Caco-2 (cell line): Measurements from ENCODE around the gene NUP62. TPM values are rescaled to one million over a fixed set of nuclear protein-coding genes. Genes with fewer than 3 reads are reported as not detected.

Source experiments
- BruUV-seq: library from RNA; stranded (reverse); fragments of 400-500 nt; replicated peaks from 2 replicates; lab custom pipeline; 2021; lab: Mats Ljungman, UMichigan
- CTCF ChIA-PET: fragments of 300-600 bp; sonication (Branson Sonifier 250); formaldehyde crosslinking; loops from one replicate; lab custom pipeline; 2022; ENCODE audit warnings: antibody characterized with exemption; lab: Charles Lee
- POLR2A ChIA-PET: fragments of 300-600 bp; sonication (Branson Sonifier 250); formaldehyde crosslinking; loops from one replicate; lab custom pipeline; 2022; ENCODE audit warnings: antibody characterized with exemption; lab: Charles Lee
- DNase-seq, 2 experiments: peaks; one replicate each; pipeline versions ENCODE4 v3.0.0 to v3.0.0-alpha.2; 2020 to 2022
- H3K27me3 ChIP-seq: replicated peaks from 2 replicates; pipeline ENCODE4 v1.6.0; 2011; ENCODE audit warnings: low read length; ENCODE audit not compliant: control insufficient read depth, insufficient read depth
- H3K36me3 ChIP-seq: 2 replicates; pipeline ENCODE4 v1.5.1; 2011; ENCODE audit warnings: low read length; ENCODE audit not compliant: control insufficient read depth, insufficient read depth
- H3K4me1 ChIP-seq: fragments of 250-450 bp; sonication (Bioruptor Pico); 2 replicates; pipeline ENCODE4 v1.5.1; 2020; ENCODE audit warnings: mild to moderate bottlenecking
- H3K4me3 ChIP-seq: 2 replicates; pipeline ENCODE4 v1.5.1; 2011; ENCODE audit warnings: low read depth, mild to moderate bottlenecking, control low read depth, low read length
- H3K9me3 ChIP-seq: fragments of 250-450 bp; sonication (Bioruptor Pico); 2 replicates; pipeline ENCODE4 v1.5.1; 2020; ENCODE audit warnings: mild to moderate bottlenecking, moderate library complexity
- H3K27ac Mint-ChIP-seq: one replicate; pipeline ENCODE4 v1.8.0; 2022; ENCODE audit warnings: mixed read lengths; ENCODE audit not compliant: unreplicated experiment
- H3K27me3 Mint-ChIP-seq: one replicate; pipeline ENCODE4 v1.8.0; 2022; ENCODE audit warnings: mixed read lengths; ENCODE audit not compliant: insufficient read depth, unreplicated experiment
- H3K36me3 Mint-ChIP-seq: one replicate; pipeline ENCODE4 v1.8.0; 2022; ENCODE audit warnings: mild to moderate bottlenecking, mixed read lengths; ENCODE audit not compliant: insufficient read depth, unreplicated experiment
- H3K4me1 Mint-ChIP-seq: one replicate; pipeline ENCODE4 v1.8.0; 2022; ENCODE audit warnings: low read depth, mixed read lengths; ENCODE audit not compliant: unreplicated experiment
- H3K4me3 Mint-ChIP-seq: one replicate; pipeline ENCODE4 v1.8.0; 2022; ENCODE audit warnings: mild to moderate bottlenecking, moderate library complexity, mixed read lengths; ENCODE audit not compliant: unreplicated experiment
- H3K9me3 Mint-ChIP-seq: one replicate; pipeline ENCODE4 v1.8.0; 2022; ENCODE audit warnings: mixed read lengths; ENCODE audit not compliant: unreplicated experiment
- intact Hi-C: fragments of 100-400 bp; cut with micrococcal nuclease; formaldehyde crosslinking; loops from one replicate; pipeline ENCODE4 v1.10.0; 2022; ENCODE audit not compliant: unreplicated experiment
- total RNA-seq: library from RNA; stranded (reverse); gene quantifications from 2 replicates; pipeline ENCODE4 v1.2.3, GENCODE V29; 2022
- TF ChIP-seq, protein P1 (sequence below), 2 experiments: fragments of 200-600 bp in 1 of 2; IDR thresholded peaks; 1 replicate in 1 of 2; 2 replicates in 1 of 2; pipeline versions ENCODE4 v1.5.1 to v1.8.0; 2011 to 2022; ENCODE audit warnings: antibody characterized with exemption in 1 of 2, control low read depth in 1 of 2, inconsistent platforms in 1 of 2, low read depth in 1 of 2, low read length in 1 of 2, mild to moderate bottlenecking in 1 of 2, moderate library complexity in 1 of 2; ENCODE audit not compliant: insufficient read depth in 1 of 2, severe bottlenecking in 1 of 2, unreplicated experiment in 1 of 2

NUP62 gene
- total RNA-seq, 1 experiment from 2014 or later, result 116 TPM

DNA sequence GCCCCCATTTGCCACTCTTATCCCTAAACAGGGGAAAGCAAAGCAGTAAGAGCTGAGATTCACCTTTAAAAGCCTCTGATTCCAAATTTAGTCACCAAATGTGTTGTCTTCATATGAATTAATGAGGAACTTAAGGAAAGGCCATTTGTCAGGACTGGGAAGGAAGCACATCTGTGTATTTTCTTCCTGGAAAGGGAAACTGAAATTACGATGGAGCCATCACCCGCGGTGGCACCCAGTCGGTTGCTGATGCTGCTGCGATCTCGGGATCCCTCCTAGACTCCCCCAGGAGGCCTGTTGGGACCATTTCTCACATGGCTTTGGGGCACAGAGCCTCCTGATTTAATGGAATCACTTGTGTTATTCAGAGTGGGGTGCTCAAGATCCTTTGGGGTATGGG, 25.2 kb downstream of the NUP62 start:
- H3K9me3 Mint-ChIP-seq, result no peaks in the 10 kb centered on the region
- H3K27ac Mint-ChIP-seq, result no peak overlapping the region
- BruUV-seq, result no TSS peak
- ChIA-PET CTCF (no interaction called here), POLR2A (no interaction called here)
- intact Hi-C loops, result loop anchor here (2.0 kb wide), 1 partner anchor 13 kb away; no protein-coding TSS in a partner anchor
- Histone ChIP-seq H3K27me3 (no peaks in the 10 kb centered on the region), H3K36me3 (peaks cover 3% of the 10 kb centered on the region; the same call in 1 of the 2 replicates), H3K4me1 (no peaks in the 10 kb centered on the region), H3K9me3 (no peaks in the 10 kb centered on the region), H3K4me3 (no peak overlapping the region)
- H3K36me3 Mint-ChIP-seq, result peaks cover 39% of the 10 kb centered on the region
- no peak for DNase-seq
- H3K4me1 Mint-ChIP-seq, result no peaks in the 10 kb centered on the region
- no peaks in the 10 kb centered on the region for H3K27me3 Mint-ChIP-seq
- H3K4me3 Mint-ChIP-seq, result no peak overlapping the region
- TF ChIP-seq, protein P1, sequence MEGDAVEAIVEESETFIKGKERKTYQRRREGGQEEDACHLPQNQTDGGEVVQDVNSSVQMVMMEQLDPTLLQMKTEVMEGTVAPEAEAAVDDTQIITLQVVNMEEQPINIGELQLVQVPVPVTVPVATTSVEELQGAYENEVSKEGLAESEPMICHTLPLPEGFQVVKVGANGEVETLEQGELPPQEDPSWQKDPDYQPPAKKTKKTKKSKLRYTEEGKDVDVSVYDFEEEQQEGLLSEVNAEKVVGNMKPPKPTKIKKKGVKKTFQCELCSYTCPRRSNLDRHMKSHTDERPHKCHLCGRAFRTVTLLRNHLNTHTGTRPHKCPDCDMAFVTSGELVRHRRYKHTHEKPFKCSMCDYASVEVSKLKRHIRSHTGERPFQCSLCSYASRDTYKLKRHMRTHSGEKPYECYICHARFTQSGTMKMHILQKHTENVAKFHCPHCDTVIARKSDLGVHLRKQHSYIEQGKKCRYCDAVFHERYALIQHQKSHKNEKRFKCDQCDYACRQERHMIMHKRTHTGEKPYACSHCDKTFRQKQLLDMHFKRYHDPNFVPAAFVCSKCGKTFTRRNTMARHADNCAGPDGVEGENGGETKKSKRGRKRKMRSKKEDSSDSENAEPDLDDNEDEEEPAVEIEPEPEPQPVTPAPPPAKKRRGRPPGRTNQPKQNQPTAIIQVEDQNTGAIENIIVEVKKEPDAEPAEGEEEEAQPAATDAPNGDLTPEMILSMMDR (IDR thresholded peaks at IDR 0.05; ENCODE audit: insufficient read depth in 1 of 2, low read depth in 1 of 2, low read length in 1 of 2, severe bottlenecking in 1 of 2, unreplicated experiment in 1 of 2), result no peak

DNA sequence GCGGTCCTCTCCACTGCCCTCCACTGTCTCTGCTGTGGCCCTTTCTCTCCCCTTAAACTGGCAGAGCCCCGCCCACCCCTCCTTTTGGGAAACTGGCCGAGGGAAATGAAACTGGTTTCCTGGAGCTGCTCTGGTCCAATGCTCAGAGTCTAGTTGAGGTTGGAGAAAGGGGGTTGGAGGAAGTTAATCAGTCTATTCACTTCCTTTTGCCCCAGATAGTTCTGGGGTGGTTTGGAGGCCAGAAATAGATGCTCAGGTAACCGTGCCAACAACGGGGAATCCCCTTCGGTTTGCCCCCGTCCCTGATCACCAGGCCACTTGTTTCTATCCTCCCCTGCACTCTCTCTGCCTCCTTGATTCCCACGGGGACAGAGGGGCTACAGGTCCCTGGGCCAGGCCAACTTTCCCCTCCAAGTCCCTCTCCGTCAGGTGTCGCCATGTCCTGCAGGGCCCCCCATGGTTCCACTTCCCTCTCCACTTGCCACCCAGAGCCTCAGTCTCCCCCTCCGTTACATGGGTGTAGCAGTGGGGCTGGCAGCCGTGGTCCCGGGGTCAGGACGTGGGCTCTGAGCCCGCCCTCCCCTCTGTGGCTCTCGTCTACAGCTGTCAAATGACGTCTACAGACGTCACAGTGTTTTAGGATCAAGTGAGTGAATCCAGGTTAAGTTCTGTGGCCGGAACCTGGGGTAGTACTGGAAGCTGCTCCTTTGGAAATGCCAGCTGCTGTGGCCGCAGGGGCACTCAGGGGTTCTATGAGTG, 32.3 kb downstream of the NUP62 start, which contains the start of gene IL4I1:
TSS of gene IL4I1 (minus strand) at position 25 of the 759 bp plus-strand sequence. CDS start 727 bp downstream, outside the sequence.
- H3K4me3 Mint-ChIP-seq, result no peak within 1 kb of the TSS
- intact Hi-C loops, result no loop called here
- TF ChIP-seq, protein P1 (IDR thresholded peaks at IDR 0.05; ENCODE audit: insufficient read depth in 1 of 2, low read depth in 1 of 2, low read length in 1 of 2, severe bottlenecking in 1 of 2, unreplicated experiment in 1 of 2), result no peak
- Histone ChIP-seq H3K9me3 (no peaks in the 10 kb centered on the region), H3K36me3 (no peaks in the 10 kb centered on the region), H3K4me3 (no peak within 1 kb of the TSS), H3K27me3 (no peaks in the 10 kb centered on the region), H3K4me1 (no peaks in the 10 kb centered on the region)
- no TSS peak for BruUV-seq
- no peaks in the 10 kb centered on the region for H3K4me1 Mint-ChIP-seq
- ChIA-PET CTCF (no interaction called here), POLR2A (no interaction called here)
- no peak within 1 kb of the TSS for H3K27ac Mint-ChIP-seq
- peaks cover 3% of the 10 kb centered on the region for H3K27me3 Mint-ChIP-seq
- no peaks in the 10 kb centered on the region for H3K9me3 Mint-ChIP-seq
- peaks cover 6% of the 10 kb centered on the region for H3K36me3 Mint-ChIP-seq
- no peak for DNase-seq

DNA sequence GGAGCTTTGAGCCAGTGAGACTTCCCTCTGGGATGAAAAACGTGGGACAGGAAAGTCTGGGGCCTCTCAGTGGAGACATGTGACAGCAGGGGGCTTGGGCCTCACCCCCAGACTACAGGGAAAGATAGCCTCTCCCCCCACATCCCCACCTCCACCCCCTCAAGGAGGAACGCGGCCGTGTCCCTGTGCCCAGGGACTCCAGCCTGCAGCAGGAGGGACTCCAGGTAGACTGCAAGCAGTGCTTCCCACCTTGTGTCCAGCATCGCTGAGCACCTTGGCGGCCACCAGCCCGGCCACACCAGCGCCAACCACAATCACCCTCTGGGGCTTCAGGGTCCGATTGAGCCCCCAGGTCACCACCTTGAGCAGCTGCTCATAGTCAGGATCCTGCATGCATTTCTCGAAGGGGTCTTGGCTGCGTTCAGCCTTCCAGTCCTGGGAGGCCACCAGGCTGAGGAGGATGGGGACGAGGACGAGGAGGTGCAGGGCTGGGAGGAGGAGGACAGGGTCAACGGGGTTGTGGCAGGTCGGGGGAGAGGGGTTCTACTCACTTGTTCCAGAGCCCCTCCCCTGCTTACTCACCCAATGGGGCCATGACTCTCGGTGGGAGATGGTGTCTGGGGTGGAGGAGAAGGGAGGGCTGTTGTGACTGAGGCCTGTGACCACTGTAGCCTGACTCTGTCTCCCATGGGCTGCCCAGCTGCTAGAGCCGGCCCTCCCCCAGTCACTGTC, 33.6 kb downstream of the NUP62 start:
- no peaks in the 10 kb centered on the region for H3K4me1 ChIP-seq
- no peaks in the 10 kb centered on the region for H3K36me3 ChIP-seq
- TF ChIP-seq, protein P1 (IDR thresholded peaks at IDR 0.05; ENCODE audit: insufficient read depth in 1 of 2, low read depth in 1 of 2, low read length in 1 of 2, severe bottlenecking in 1 of 2, unreplicated experiment in 1 of 2), result no peak
- no peak overlapping the region for H3K4me3 Mint-ChIP-seq
- H3K27me3 Mint-ChIP-seq, result peaks cover 3% of the 10 kb centered on the region
- H3K9me3 ChIP-seq, result no peaks in the 10 kb centered on the region
- no peaks in the 10 kb centered on the region for H3K27me3 ChIP-seq
- no peaks in the 10 kb centered on the region for H3K9me3 Mint-ChIP-seq
- no peak overlapping the region for H3K27ac Mint-ChIP-seq
- H3K36me3 Mint-ChIP-seq, result peaks cover 11% of the 10 kb centered on the region
- no peak overlapping the region for H3K4me3 ChIP-seq
- ChIA-PET CTCF (no interaction called here), POLR2A (no interaction called here)
- H3K4me1 Mint-ChIP-seq, result no peaks in the 10 kb centered on the region
- intact Hi-C loops, result no loop called here
- DNase-seq, result no peak
- BruUV-seq, result no TSS peak
